ENCODE data around the gene COG6.

The COG6 gene

DNA sequence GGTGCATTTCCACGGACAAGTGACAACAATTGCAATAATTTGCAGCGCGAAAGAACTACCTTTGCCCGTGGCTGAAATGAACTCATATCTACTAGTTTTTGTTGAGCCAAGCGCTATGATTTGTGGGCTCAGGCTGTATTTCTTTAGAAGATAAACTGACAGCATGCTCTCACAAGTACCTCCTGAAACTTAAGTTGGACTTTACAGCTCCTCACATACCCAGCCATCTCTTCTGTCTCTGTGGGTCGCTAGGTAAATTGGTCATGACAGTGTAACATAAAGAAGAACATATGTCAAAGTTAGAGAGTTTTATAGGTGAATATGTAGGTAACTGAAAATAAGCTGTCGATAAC is 839 bp downstream of the COG6 start:
- TF ChIP-seq POLR2AphosphoS5 (IDR thresholded peaks at IDR 0.05; ENCODE audit: low read depth, low read length) (no peak), TAF1 (IDR thresholded peaks at IDR 0.05; ENCODE audit: borderline replicate concordance, insufficient read depth, low read length) (no peak), FOXP2 (optimal IDR thresholded peaks at IDR 0.05; ENCODE audit: borderline replicate concordance, extremely low read depth, extremely low read length, insufficient read depth) (no peak)
- TF ChIP-seq, protein P1, sequence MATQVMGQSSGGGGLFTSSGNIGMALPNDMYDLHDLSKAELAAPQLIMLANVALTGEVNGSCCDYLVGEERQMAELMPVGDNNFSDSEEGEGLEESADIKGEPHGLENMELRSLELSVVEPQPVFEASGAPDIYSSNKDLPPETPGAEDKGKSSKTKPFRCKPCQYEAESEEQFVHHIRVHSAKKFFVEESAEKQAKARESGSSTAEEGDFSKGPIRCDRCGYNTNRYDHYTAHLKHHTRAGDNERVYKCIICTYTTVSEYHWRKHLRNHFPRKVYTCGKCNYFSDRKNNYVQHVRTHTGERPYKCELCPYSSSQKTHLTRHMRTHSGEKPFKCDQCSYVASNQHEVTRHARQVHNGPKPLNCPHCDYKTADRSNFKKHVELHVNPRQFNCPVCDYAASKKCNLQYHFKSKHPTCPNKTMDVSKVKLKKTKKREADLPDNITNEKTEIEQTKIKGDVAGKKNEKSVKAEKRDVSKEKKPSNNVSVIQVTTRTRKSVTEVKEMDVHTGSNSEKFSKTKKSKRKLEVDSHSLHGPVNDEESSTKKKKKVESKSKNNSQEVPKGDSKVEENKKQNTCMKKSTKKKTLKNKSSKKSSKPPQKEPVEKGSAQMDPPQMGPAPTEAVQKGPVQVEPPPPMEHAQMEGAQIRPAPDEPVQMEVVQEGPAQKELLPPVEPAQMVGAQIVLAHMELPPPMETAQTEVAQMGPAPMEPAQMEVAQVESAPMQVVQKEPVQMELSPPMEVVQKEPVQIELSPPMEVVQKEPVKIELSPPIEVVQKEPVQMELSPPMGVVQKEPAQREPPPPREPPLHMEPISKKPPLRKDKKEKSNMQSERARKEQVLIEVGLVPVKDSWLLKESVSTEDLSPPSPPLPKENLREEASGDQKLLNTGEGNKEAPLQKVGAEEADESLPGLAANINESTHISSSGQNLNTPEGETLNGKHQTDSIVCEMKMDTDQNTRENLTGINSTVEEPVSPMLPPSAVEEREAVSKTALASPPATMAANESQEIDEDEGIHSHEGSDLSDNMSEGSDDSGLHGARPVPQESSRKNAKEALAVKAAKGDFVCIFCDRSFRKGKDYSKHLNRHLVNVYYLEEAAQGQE (IDR thresholded peaks at IDR 0.05; ENCODE audit: insufficient read depth in 1 of 2, low read depth in 2 of 2, low read length in 2 of 2): no peak

DNA sequence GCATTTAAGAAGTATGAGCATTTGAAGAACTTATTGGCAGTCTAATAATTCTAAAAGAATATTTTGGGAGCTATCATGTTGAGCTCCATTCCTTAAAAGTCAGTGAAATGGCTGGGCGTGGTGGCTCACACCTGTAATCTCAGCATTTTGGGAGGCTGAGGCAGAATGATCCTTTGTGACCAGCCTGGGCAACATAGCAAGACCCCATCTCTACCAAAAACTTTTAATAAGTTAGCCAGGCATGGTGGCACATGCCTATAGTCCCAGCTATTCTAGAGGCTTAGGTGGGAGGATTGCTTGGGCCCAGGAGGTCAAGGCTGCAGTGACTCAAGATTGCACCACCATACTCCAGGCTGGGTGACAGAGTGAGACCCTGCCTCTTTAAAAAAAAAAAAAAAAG is 8.0 kb downstream of the COG6 start:
- TF ChIP-seq SIN3A (IDR thresholded peaks at IDR 0.05; ENCODE audit: borderline replicate concordance, insufficient read depth, low read length) (no peak), FOXP2 (optimal IDR thresholded peaks at IDR 0.05; ENCODE audit: borderline replicate concordance, extremely low read depth, extremely low read length, insufficient read depth) (no peak), POLR2AphosphoS5 (IDR thresholded peaks at IDR 0.05; ENCODE audit: low read depth, low read length) (no peak), TAF1 (IDR thresholded peaks at IDR 0.05; ENCODE audit: borderline replicate concordance, insufficient read depth, low read length) (no peak)
- TF ChIP-seq, protein P1 (IDR thresholded peaks at IDR 0.05; ENCODE audit: insufficient read depth in 1 of 2, low read depth in 2 of 2, low read length in 2 of 2): no peak

DNA sequence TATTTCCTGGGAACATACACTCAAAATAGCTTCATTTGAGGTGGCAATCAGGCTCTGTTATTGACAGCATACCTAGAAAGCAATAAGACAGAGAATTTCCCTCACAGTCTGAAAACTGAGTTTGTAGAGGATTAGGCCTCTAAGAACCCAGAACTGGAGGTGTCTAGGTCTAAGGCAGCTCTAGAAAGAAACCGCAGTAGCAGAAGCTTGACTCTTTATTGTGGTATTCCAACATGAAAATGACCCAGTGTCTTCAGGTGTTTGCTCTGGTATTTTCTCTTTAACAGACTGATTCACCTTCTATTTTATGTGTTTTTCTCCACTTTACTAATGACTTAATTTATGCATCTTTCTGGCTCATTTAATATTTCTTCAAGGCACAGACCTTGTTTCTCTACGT is 8.5 kb downstream of the COG6 start:
- TF ChIP-seq POLR2AphosphoS5 (IDR thresholded peaks at IDR 0.05; ENCODE audit: low read depth, low read length): no peak
- no peak for TF ChIP-seq SIN3A (IDR thresholded peaks at IDR 0.05; ENCODE audit: borderline replicate concordance, insufficient read depth, low read length)
- no peak for TF ChIP-seq FOXP2 (optimal IDR thresholded peaks at IDR 0.05; ENCODE audit: borderline replicate concordance, extremely low read depth, extremely low read length, insufficient read depth)
- TF ChIP-seq TAF1 (IDR thresholded peaks at IDR 0.05; ENCODE audit: borderline replicate concordance, insufficient read depth, low read length): no peak
- TF ChIP-seq, protein P1 (IDR thresholded peaks at IDR 0.05; ENCODE audit: insufficient read depth in 1 of 2, low read depth in 2 of 2, low read length in 2 of 2): no peak

DNA sequence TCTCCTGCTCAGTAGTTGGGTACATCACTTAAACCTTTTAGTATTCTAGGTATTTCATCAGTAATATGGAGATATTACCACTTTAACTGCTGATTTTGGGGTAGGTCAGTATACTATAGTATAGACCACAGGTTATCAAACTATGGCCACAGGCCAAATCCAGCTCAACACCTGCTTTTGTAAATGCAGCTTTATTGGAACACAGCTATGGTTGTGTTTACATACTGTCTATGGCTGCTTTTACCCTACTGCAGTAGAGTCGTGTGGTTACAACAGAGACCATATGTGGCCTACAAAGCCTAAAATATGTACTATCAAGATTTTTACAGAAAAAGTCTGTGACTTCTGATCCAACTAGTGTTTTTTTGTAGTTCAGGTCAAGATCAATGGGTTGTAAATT is 10.3 kb downstream of the COG6 start:
- TF ChIP-seq POLR2AphosphoS5 (IDR thresholded peaks at IDR 0.05; ENCODE audit: low read depth, low read length): no peak

DNA sequence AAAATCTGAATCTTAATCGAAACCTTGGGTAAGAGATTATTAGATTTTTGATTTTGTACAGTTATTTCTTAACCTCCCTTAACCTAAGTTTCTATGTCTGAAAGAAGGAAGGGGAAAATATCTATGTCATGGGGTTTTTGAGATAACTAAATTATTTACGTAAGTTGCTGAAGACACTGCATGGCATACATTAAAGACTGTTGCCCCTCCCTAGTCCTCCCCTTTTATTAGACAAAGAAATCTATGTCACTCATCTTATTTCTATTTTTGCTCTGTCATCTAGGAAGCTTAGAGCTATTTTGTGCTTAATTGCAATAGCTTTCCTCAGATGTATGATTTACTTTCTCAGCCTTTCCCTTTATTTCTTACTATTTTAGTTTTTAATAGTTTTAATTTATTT is 15.0 kb downstream of the COG6 start:
- TF ChIP-seq POLR2AphosphoS5 (IDR thresholded peaks at IDR 0.05; ENCODE audit: low read depth, low read length): no peak
- TF ChIP-seq SIN3A (IDR thresholded peaks at IDR 0.05; ENCODE audit: borderline replicate concordance, insufficient read depth, low read length): no peak
- TF ChIP-seq FOXP2 (optimal IDR thresholded peaks at IDR 0.05; ENCODE audit: borderline replicate concordance, extremely low read depth, extremely low read length, insufficient read depth): no peak
- TF ChIP-seq TAF1 (IDR thresholded peaks at IDR 0.05; ENCODE audit: borderline replicate concordance, insufficient read depth, low read length): no peak
- TF ChIP-seq, protein P1 (IDR thresholded peaks at IDR 0.05; ENCODE audit: insufficient read depth in 1 of 2, low read depth in 2 of 2, low read length in 2 of 2): no peak
